Adipose tissue (tissue), 3 donors: ENCODE results near the gene SORBS1. TPM values are rescaled to one million over a fixed set of nuclear protein-coding genes. Genes with fewer than 3 reads are reported as not detected.

Source experiments
- H3K27ac ChIP-seq: one replicate; pipeline ENCODE4 v1.5.1; 2013; ENCODE audit warnings: low read depth, low read length
- WGBS, 3 donors: extraction: QIAGEN DNeasy Blood & Tissue Kit; methylation state at CpG; one replicate each; pipeline ENCODE4 v1.1.7; 2013; 5-methylcytosine and 5-hydroxymethylcytosine counted together
- polyA plus RNA-seq, 3 donors: library from polyadenylated mRNA; stranded (reverse); fragments of 200-250 nt; gene quantifications; one replicate each; pipeline ENCODE4 v1.2.3, GENCODE V29; 2013
- donor health status: healthy with polysubstance abuse.
- donor health status: Bipolar disorder and iron deficiency.
- donor health status: healthy.

The SORBS1 gene
- polyA plus RNA-seq, 3 donors, result 25.4 to 508 (median 85.4) TPM

- no peak overlapping the region for H3K27ac ChIP-seq
- WGBS, 3 donors, result 68 to 86% (median 68%) methylated on average over 5 of the region's 5 CpGs
Measured at GRCh38 chr10:95413588-95413987, 147.6 kb downstream of the SORBS1 start.

- H3K27ac ChIP-seq, result no peak overlapping the region
- 86 to 92% (median 88%) methylated on average over 4 of the region's 4 CpGs for WGBS, 3 donors
Measured at GRCh38 chr10:95411635-95412034, 149.5 kb downstream of the SORBS1 start.

- WGBS, 3 donors, result 36 to 51% (median 48%) methylated on average over 3 of the region's 3 CpGs
- H3K27ac ChIP-seq, result no peak overlapping the region
Measured at GRCh38 chr10:95408983-95409873, 151.9 kb downstream of the SORBS1 start.

GRCh38 chr10:95408148-95408960 lies 152.8 kb downstream of the SORBS1 start:
- 70 to 77% (median 75%) methylated on average over 7 of the region's 7 CpGs for WGBS, 3 donors
- H3K27ac ChIP-seq, result no peak overlapping the region

- H3K27ac ChIP-seq, result no peak overlapping the region
- WGBS, 3 donors, result 94 to 96% (median 95%) methylated on average over 7 of the region's 7 CpGs
Measured at GRCh38 chr10:95407546-95407945, 153.6 kb downstream of the SORBS1 start.

- no peak overlapping the region for H3K27ac ChIP-seq
- 27 to 60% (median 58%) methylated on average over 11 of the region's 11 CpGs for WGBS, 3 donors
Measured at GRCh38 chr10:95406651-95407280, 154.4 kb downstream of the SORBS1 start.

GRCh38 chr10:95405655-95406054 lies 155.5 kb downstream of the SORBS1 start:
- WGBS, 3 donors, result 78 to 98% (median 96%) methylated on average over 2 of the region's 2 CpGs
- no peak overlapping the region for H3K27ac ChIP-seq

GRCh38 chr10:95404864-95405263 lies 156.3 kb downstream of the SORBS1 start:
- 90 to 96% (median 92%) methylated on average over 1 of the region's 1 CpG for WGBS, 3 donors
- no peak overlapping the region for H3K27ac ChIP-seq

- no peak overlapping the region for H3K27ac ChIP-seq
- WGBS, 3 donors, result 78 to 86% (median 83%) methylated on average over 7 of the region's 7 CpGs
Measured at GRCh38 chr10:95404462-95404858, 156.7 kb downstream of the SORBS1 start.

GRCh38 chr10:95403700-95404461 lies 157.3 kb downstream of the SORBS1 start:
- H3K27ac ChIP-seq, result no peak overlapping the region
- WGBS, 3 donors, result 91 to 94% (median 92%) methylated on average over 8 of the region's 8 CpGs

- H3K27ac ChIP-seq, result no peak overlapping the region
- WGBS, 3 donors, result 77 to 95% (median 91%) methylated on average over 1 of the region's 1 CpG
Measured at GRCh38 chr10:95401704-95402469, 159.3 kb downstream of the SORBS1 start.

GRCh38 chr10:95400787-95401186 lies 160.4 kb downstream of the SORBS1 start:
- no peak overlapping the region for H3K27ac ChIP-seq
- WGBS, 3 donors, result 72 to 86% (median 84%) methylated on average over 2 of the region's 2 CpGs

GRCh38 chr10:95399183-95399582 lies 162.0 kb downstream of the SORBS1 start:
- WGBS, 3 donors, result 67 to 83% (median 78%) methylated on average over 5 of the region's 5 CpGs
- no peak overlapping the region for H3K27ac ChIP-seq

GRCh38 chr10:95397747-95398146 lies 163.4 kb downstream of the SORBS1 start:
- no peak overlapping the region for H3K27ac ChIP-seq
- WGBS, 3 donors, result 47 to 85% (median 61%) methylated on average over 3 of the region's 3 CpGs

GRCh38 chr10:95395947-95396449 lies 165.2 kb downstream of the SORBS1 start:
- WGBS, 3 donors, result 66 to 93% (median 90%) methylated on average over 10 of the region's 10 CpGs
- no peak overlapping the region for H3K27ac ChIP-seq

GRCh38 chr10:95394161-95394880 lies 166.8 kb downstream of the SORBS1 start:
- WGBS, 3 donors, result 56 to 88% (median 58%) methylated on average over 6 of the region's 6 CpGs
- H3K27ac ChIP-seq, result no peak overlapping the region

- WGBS, 3 donors, result 52 to 74% (median 70%) methylated on average over 7 of the region's 7 CpGs
- H3K27ac ChIP-seq, result no peak overlapping the region
Measured at GRCh38 chr10:95392681-95393164, 168.4 kb downstream of the SORBS1 start.
